Stimulated activated CD8-positive, alpha-beta memory T cell treated with anti-CD3 and anti-CD28 coated beads, Interleukin-7, amount 100 ng/mL, for 48 hours (primary cell): Measurements from ENCODE around the gene MEIS2.

Experiments used
- DNase-seq, 2 donors: peaks; one replicate each; pipeline ENCODE4 v3.0.0-alpha.2; 2020; ENCODE audit warnings: low read depth in 1 of 2; ENCODE audit errors: extremely low read depth in 1 of 2

MEIS2 gene

DNA sequence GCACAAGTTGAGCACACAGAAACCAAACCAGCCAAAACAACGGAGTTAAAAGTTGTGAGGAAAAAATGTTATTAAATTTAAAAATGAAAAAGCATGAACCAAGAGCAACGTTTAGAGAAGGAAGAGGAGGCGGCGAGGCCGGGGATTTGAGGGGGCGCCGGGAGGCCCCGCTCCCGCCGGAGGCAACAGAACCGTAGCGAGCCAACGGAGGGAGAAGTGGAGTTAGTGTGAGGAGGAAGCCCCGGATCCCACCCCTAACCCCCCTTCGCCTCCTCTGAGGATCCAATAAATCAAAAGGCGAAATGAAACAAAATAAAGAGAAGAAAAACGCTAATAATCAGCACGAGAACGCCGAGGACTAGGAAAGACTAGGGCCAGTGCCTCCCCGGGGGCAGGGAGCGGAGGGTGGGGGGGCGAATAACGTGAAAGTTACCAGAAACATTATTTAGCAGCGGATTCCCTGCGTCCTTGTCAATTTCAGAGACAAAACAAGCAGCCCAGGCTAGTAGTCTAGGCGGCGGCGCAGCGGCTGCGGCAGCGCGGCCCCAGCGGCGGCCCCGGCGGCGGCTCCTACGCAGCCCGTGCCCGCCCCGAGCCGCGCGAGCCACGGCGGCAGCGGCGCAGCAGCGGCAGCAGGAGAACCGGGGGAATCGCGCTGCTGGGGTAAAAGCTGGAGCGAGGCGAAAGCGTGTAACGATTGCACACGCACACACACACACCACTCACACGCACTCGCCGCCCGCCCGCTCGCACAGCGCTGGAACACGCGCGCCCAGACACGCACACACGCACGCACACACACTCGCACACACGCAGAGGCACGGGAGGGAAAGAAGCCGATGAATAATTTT, 1.7 kb downstream of the MEIS2 start:
- no peak for DNase-seq

DNA sequence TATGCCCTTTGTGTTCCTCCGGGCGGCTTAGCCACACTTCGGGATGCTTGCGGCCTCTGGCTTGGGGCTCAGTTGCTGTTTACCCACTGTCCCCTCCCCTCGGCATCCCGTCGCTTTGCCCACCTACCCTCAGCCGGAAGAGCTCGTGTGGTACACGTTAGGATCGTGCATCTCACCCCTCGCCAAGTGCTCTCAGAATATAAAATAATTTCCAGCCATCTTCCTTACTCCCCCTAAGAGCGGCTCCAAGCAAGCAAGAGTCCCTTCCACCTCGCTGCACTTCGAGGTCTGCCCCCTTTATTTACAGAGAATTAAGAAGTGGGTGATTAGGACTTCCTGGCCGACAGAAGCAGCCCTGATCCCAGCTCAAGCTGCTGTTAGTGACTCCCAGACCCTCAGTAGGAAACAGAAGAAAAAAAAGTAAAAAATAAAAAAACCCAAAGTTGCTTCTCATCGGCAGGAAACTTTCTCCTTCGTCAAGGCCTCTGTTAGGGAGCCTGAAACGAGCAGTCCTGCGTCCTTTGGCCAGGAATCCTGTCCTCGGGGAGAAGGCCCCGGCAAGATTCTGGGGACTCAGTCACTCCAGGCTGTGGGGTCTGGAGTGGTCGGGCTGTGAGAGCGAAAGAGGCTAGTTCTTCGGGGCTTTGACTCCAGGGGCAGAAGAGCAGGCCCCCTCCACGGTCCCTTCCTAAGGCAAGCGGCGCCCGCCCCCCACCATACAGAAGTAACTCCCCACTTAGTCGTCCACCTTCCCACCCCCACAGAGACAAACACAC, 3.0 kb downstream of the MEIS2 start:
- DNase-seq = no peak

DNA sequence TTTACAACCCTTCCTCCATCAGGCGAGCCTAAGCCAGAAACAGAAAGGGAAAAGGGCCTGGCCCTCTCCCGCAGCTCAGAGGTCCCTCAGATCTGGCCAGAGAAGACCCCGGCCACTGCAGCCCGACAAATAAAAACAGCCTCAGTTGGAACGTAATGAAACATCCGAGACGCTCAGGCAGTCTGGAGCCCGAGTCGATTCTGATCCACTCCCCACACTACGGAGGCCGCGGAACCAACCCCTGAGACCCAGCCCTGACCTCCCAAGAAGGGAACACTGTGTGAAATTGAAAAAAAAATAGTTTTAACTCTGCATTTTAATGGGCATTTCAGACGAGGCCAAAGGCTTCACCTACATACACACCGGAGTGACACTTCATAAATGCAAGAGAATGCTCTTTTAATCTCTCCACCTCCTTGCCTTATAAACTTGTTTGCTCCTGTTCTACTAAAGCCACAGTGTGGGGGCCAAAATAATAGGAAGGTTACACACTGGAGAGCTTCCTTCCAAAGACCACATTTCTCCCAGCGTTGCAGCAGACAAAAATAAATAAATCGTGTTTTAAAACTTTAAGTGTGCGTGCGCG, 3.7 kb downstream of the MEIS2 start:
- DNase-seq = no peak

DNA sequence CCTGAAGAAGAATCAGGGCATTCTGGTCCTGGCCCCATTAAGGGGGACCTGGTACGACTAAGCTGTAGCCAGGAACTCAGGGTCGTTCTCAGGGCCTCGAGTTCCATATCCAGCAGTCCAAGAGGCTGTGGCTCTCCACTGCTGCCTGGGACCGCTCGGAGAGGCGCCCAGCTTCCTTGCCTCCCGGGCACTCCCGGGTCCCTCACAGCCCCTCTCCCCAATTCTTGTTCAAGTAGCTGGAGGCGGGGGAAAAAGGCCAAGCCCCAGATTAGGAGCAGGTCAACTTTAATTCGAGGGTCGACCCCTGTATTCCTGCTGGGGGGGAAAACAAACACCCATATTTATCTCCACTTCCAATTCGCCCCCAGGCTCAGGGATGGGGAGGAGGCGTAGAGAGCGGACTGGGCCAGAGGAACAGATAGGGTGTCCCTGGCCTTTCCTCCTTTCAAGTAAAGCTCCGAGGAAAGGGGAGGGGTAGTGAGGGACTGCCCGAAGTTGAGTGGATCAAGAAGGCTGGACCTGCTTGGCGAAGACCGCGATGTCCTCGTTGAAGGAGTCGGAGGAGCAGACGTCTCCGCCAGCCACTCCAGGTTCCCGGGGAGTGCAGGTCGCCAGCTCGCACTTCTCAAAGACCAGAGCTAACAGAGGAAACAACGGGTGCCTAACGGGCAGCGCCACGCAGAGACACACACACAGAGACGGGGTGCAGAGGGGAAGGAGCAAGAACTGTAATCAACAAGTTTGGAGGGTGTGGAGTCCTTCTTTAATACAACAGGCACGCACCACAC, 4.4 kb downstream of the MEIS2 start:
- no peak for DNase-seq

DNA sequence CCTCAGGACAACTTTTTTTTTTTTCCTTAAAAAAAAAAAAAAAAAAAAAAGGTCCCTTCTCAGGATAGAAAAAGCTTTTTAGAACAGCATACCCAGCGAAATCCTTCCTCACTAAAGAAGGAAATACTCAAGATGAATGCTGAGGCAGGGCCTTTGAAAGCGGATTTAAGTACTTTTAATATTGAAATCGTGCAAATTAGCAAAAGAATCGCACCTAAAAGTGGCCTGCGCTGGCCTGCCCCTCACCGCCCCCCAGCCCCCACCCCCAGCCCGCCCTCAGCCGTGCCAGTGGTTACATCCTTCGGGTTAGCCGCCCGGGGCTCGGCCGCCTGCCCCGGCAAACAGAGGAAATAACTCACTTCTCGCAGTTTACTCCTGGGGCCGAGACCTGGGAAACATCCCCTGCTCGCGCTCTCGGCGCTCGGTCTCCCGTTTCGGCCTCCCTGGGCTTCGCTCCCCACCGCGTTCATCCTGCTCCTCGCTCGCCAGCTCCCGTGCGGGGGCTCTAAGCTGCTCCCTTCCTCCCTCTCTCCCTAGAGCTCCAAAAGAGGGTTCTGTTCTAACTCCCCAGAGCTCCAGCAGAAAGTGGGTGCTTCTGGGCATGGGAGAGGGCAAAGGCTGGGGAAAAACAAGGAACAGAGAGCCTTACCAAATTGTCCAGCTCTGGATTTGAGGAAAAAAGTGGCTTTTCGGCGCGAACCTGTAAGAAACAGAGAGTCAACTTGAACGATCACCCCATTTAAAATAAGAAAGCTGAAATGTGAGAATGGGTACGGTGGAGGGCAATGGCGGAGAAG, 5.2 kb downstream of the MEIS2 start:
- DNase-seq = no peak

DNA sequence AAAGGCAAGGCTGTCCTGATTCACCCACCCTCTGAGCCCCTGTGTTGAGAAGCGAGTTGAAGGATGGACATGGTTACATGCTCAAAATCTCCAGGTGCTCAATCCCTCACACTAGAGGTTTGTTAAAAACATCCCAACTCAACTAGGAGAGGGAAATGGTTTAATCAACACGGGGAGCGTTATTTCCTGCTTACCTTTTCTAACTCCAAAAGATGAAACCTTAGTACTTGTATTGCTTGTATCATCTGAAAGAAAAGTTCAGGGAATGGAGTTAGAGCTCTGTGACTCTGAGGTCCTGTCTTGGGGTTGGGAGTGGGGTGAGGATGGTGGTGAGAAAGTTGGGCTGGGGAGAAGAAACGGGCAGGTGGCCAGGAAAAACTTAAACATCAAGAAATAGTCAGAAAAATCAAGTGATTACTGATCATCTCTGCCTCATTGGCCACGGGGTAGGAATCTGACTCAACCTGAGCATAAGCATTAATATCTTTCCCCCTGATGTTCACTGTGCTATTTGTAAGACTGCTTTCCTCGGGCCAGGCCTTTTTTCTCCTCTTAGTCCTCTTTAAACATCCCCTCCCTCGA, 5.9 kb downstream of the MEIS2 start:
- DNase-seq = no peak

DNA sequence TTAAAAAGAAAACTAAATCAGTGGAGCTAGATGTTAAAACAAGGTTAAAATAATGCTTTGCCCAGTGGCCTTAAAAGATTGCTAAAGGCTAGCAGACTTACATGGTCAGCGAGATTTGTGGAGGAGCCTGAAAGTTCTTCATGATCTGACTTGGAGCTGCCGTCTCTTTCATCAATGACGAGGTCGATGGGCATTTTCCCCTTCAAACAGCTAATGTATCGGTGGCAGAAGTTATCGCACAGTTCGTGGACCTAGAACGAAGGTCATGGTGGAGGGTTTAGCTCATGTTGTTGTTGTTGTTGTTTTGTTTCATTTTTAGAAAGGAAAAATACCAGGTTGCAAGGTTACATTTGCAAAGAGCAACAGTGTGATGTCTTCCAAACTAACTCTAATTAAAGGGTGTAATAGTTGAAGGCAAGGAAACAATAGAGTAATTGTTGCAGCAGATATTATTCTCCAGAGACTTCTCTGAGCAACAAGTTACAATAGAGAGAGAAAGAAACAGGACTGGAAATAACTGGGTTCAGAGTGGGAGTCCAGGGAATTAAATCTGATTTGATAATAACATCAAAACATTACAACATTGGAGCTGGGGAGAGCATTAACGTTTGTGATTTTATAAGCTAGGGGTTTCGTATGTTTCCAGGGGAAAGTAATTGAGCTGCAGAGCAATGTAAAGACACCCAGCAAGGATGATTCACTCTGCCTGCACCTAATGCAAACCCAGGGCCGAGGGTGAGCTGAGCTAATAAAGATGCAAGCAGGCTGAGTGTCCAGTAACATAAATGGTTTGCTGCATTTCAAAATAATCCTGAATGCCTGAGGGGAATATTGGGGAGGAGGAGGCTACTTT, 6.6 kb downstream of the MEIS2 start:
- DNase-seq = no peak

DNA sequence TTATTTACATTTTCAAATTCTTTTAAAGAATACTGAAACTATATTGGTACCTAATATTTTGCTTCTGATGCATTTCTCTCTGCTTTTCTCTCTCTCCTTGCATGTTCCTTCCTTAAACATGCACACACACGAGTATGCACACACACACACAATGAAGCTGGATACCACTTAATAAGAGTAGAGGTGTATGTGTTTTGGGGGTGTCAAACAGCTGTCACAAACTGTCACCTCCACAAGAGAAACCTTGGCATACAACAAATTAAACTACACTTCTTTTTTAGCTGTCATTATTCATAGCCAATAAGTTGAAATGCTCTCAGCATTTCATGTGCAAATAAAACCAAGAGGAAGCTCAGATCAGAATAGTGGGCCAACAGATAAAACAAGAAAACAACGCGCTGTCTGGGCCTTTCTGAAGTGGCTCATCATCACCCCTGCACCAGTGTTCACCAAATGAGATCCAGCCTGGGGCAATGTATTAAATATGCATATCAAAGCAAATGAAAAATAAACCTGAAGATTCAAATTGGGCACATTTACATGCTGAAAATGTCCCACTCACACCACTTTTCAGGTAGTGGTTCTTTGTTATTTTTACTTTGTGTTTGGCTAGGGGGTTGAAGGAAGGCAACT, 9.7 kb downstream of the MEIS2 start:
- no peak for DNase-seq

DNA sequence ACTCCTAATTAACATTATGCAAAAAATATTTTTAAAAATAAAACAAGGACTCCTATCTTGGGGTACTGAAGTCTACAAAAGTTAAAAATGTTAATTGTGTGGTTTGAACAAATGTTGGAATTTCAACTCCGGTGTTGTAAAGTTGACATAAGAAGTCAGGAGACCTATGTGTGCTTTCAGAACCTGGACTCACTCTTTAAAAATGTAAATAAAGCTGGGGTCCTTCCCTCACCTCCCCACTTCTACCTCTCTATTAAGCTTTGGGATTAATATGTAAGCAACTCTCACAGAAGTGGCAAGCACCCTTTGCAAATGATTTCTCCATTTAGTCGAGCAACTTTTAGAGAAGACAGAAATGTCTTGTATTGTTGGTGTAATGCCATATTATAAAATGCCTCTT, 11.9 kb downstream of the MEIS2 start:
- no peak for DNase-seq

DNA sequence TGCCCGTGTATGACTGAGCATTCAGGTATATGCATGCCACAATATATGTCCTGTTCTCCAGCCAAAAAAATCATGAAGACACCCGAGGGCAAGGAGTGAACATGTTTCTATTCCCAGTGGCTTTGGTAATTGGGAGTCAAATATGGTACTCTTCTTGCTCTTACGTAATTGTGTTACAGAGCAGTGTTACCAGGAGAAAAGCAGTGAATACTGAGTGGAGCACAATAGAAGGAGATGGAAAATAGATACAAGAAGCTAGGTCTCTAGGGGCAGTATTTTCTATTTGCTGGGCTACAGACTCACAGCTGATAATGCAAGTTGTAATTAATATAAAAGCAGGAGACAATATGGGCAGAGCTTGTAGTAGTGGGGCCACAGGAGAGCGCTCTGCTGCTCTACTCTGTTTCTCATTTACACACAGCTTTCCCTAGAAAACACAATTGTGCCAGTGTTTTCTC, 13.2 kb downstream of the MEIS2 start:
- DNase-seq = no peak

DNA sequence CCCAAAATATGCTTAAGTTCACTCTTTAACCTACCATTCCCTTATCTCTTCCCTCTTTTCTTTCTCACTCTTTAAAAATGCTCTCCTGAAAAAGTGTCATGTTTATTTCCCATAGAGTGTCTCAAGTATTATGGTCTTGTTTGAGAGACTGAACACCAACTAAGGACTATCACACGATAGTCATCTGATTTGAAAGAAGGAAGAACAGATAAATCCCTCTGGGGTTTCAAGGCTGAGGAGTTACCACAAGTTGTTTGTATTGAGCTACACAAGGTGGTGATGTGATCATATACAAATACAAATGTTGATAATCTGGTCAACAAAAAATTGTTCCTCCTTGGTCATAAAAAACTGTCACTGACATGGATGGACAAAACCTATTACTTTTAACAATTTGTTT, 13.8 kb downstream of the MEIS2 start:
- DNase-seq = no peak

DNA sequence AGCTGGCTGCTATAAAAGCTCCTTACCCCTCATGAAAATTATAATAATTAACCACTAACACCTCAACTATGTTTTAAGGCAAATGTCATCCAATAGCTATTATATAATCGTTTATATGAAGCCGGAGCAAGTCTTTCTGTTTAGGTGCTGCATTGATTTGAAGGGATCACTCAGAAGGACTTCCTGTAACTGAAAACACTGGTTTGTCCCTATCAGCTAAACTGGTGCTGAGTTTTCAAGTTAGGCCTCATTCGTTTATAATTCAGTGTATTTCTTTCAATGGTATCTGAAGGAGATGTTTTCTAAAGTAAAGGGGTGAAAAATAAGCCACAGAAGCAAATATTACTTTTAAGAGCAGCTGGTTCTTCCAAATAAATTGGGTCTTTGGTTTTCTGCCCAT, 14.2 kb downstream of the MEIS2 start:
- DNase-seq = no peak

DNA sequence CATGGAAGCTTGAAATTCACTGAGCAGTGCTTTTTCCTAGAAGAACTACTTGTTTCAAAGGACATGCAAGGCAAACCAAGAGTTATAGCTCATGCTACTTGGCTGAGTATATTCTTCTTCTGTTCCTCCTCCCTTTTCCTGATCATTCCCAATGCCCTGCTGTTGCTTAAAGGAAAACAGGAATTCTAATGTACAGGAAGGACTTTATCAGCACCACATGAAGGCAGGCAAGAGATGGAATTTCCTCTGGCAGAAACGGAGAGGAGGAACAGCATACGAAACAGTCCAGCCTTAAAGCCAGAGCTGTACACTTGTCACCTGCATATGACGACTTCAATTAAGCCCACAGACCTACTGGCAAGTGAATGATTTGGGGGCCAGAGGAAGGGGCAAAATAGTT, 15.7 kb downstream of the MEIS2 start:
- DNase-seq = no peak

DNA sequence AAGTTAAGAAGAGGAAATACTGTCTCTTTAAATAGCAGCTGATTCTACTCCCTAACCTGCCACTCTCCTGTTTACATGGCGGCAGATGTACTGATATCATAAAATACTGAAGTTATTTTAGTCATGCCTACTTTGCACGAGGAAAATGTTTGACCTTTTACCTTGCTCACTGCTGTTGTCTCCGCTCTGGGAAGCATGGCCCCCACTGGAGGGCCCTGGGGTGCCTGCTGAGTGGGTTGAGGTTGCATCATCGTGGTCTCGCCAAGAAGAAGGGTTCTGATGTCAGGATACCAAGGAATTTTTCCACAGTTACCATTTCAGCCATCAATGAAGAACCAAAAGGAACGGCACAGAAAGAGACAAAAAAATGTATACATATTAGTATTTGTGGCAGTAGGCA, 16.7 kb downstream of the MEIS2 start:
- no peak for DNase-seq

DNA sequence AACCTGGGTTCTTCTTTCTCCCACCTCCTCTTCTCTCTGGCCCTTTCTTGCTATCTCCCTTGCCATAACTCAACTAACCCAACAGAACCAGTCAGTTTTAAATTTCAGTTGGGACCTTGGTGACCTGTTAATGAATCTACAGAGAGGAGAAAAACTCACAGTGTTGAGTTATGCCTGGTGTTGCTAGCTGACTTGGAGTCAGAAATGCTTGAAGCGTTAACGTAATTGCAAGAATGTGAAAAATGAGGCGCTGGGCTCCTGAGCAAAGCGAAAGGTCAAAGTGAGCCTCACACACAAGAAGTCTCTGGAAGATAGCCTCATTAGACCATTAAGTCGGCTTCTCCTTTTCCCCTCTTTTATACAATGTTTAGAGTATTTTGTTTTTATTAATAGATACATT, 18.4 kb downstream of the MEIS2 start:
- DNase-seq = no peak

DNA sequence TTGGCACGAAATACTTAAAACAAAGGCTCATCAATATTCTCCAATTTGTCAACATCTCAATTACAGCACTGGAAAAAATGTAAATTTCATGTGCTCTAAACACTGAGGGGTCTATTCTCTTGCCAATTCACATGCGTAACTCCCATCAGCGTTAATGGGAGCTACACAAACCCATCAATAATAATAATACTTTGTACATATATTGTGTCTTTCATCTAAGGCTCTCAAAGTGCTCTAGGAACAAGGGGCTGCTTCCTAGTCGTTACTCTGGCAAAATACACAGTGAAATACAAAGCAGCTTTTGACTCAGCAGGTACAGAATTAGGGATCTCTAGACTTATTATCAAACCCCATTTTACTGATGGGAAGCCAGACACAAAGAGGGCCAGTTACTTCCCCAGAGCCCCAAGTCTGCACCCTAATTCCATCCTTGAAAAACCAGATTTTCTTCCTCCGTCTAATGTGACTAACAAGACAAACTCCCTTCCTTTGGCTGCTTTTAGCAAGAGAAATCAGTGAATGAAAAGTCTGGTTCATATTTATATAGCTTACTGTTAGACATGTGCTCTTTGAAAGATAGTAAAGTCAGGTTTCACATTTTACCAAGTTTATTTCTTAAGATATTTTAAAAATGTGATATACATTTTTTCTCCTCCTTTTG, 20.0 kb downstream of the MEIS2 start:
- no peak for DNase-seq

DNA sequence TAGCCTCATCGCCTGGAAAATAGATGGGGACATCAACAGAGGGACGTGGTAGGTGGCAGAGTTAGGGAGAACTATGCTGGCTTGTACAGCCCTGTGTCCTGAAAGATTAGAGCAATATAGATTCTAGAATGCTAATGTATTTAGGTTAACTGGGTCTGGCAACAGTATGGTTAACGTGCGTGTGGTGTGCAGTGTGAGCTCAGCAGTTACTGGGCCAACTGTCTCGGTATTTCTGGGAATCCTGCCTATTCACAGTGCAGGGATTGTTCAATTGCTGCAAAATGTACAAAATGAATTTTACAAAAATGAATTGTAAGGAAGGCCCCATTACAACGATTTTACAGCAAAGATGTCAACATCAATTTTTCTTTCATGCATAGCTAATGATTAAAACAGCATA, 20.6 kb downstream of the MEIS2 start:
- DNase-seq = no peak

DNA sequence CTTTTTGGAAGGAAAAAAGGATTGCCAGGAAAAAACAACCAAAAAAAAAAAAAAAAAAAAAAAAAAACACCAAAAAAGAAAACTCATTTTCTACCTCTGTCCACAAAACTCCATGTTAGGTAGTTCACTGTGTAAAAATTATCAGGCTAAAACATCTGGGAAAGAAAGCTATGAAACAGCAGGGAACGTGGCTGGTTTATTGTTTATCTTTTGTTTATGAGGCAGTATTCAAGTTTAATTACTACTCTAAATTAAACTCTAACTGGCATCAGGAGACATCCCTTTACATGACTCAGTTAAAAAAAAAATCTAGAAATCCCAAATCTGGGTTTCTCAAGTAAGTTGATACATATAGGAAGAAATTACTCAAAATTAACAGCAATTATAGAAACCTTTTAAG, 21.8 kb downstream of the MEIS2 start:
- no peak for DNase-seq
